HepG2 (cell line): ENCODE results near the gene GUK1. TPM values are rescaled to one million over a fixed set of nuclear protein-coding genes. Genes with fewer than 3 reads are reported as not detected.

Experiments used
- ATAC-seq: fragments of 200-7000 bp; cut with Tn5 transposase; 3 replicates; pipeline ENCODE4 v1.9.1; 2020; ENCODE audit warnings: mild to moderate bottlenecking, moderate library complexity
- BruUV-seq: library from RNA; stranded (reverse); fragments of 400-500 nt; replicated peaks from 2 replicates; lab custom pipeline; 2021; lab: Mats Ljungman, UMichigan
- CTCF ChIA-PET: fragments of 300-600 bp; formaldehyde crosslinking; extraction: SDS; loops from one replicate; lab custom pipeline; 2021; ENCODE audit warnings: low total read pairs, inconsistent platforms, low intra/inter-chr PET ratio; lab: Yijun Ruan, JAX
- POLR2A ChIA-PET: fragments of 350-600 bp; sonication (Branson Sonifier 250); formaldehyde crosslinking; loops from one replicate; lab custom pipeline; 2020; ENCODE audit warnings: antibody characterized with exemption, inconsistent platforms; lab: Yijun Ruan, JAX
- DNase-seq: peaks from one replicate; pipeline ENCODE4 v3.0.0-alpha.2; 2015; ENCODE audit warnings: low spot score
- FAIRE-seq: peaks from 3 replicates; lab custom pipeline; 2011; peaks lifted over from hg19 to GRCh38; lab: Jason Lieb, UNC
- H2AFZ ChIP-seq: one replicate; pipeline ENCODE4 v1.6.1; 2011; ENCODE audit warnings: low read length, inconsistent platforms
- H3K27ac ChIP-seq: fragments of 300-600 bp; 3 replicates; pipeline ENCODE4 v1.8.0; 2011; ENCODE audit warnings: mixed run types, mild to moderate bottlenecking, mixed read lengths, low read length, inconsistent platforms; ENCODE audit not compliant: insufficient read depth; ENCODE audit errors: extremely low read length
- H3K27me3 ChIP-seq, 2 experiments: fragments of 200-600 bp in 1 of 2; 2 replicates in 1 of 2; 3 replicates in 1 of 2; pipeline versions ENCODE4 v1.6.0 to v1.8.0; 2011; ENCODE audit warnings: low read length in 2 of 2, mild to moderate bottlenecking in 2 of 2, moderate library complexity in 2 of 2, inconsistent platforms in 1 of 2; ENCODE audit not compliant: insufficient read depth in 2 of 2, control insufficient read depth in 1 of 2
- H3K36me3 ChIP-seq, 2 experiments: fragments of 200-600 bp in 1 of 2; replicated peaks in 1 of 2; 2 replicates in 1 of 2; 3 replicates in 1 of 2; pipeline versions ENCODE4 v1.5.1 to v1.8.0; 2011; ENCODE audit warnings: low read length in 2 of 2, inconsistent platforms in 1 of 2; ENCODE audit not compliant: insufficient read depth in 2 of 2, control insufficient read depth in 1 of 2
- H3K4me1 ChIP-seq: 2 replicates; pipeline ENCODE4 v1.5.1; 2012; ENCODE audit warnings: low read length, inconsistent platforms; ENCODE audit not compliant: insufficient read depth
- H3K4me2 ChIP-seq: 2 replicates; pipeline ENCODE4 v1.6.0; 2011; ENCODE audit warnings: low read depth, low read length, inconsistent platforms
- H3K4me3 ChIP-seq, 3 experiments: fragments of 200-600 bp in 1 of 3; sonication (generic), shearing (Covaris generic) in 1 of 3; replicated peaks in 1 of 3; 2 replicates each; pipeline ENCODE4 v1.5.1; 2011 to 2016; ENCODE audit warnings: low read length in 3 of 3, inconsistent platforms in 2 of 3, low read depth in 2 of 3, mild to moderate bottlenecking in 2 of 3, control low read depth in 1 of 3, mixed read lengths in 1 of 3; ENCODE audit not compliant: insufficient read depth in 1 of 3
- H3K79me2 ChIP-seq: one replicate; pipeline ENCODE4 v1.6.1; 2011; ENCODE audit warnings: low read length, inconsistent platforms; ENCODE audit not compliant: insufficient read depth
- H3K9ac ChIP-seq: 2 replicates; pipeline ENCODE4 v1.6.0; 2011; ENCODE audit warnings: mild to moderate bottlenecking, low read depth, low read length, inconsistent platforms; ENCODE audit not compliant: insufficient read depth
- H3K9me3 ChIP-seq: 2 replicates; pipeline ENCODE4 v1.5.1; 2012; ENCODE audit warnings: mild to moderate bottlenecking, low read length
- H4K20me1 ChIP-seq: 2 replicates; pipeline ENCODE4 v1.6.0; 2011; ENCODE audit warnings: inconsistent platforms, mild to moderate bottlenecking, low read length, moderate library complexity; ENCODE audit not compliant: insufficient read depth
- ARID3A ChIP-seq: IDR thresholded peaks from 2 replicates; pipeline ENCODE4 v1.6.1; 2012; ENCODE audit warnings: low read depth, low read length, improper control_type of control experiment
- ATF1 ChIP-seq: IDR thresholded peaks from 2 replicates; pipeline ENCODE4 v1.6.1; 2016; ENCODE audit warnings: mild to moderate bottlenecking, control low read depth
- ATM ChIP-seq: fragments of 450-650 bp; IDR thresholded peaks from 2 replicates; pipeline ENCODE4 v1.7.1; 2017; ENCODE audit warnings: mild to moderate bottlenecking, borderline replicate concordance
- FOXO1 ChIP-seq: sonication (generic); formaldehyde crosslinking; IDR thresholded peaks from 2 replicates; pipeline ENCODE4 v1.4.0; 2020; ENCODE audit warnings: missing genetic modification reagents
- HDAC6 ChIP-seq: fragments of 200-600 bp; sonication (generic); IDR thresholded peaks from 2 replicates; pipeline ENCODE4 v1.7.0; 2017; ENCODE audit warnings: mild to moderate bottlenecking, antibody characterized with exemption, low read length, low read depth
- HES4 ChIP-seq: sonication (generic); formaldehyde crosslinking; IDR thresholded peaks from 2 replicates; pipeline ENCODE4 v1.9.0; 2021; ENCODE audit warnings: mild to moderate bottlenecking, missing genetic modification reagents, borderline replicate concordance
- HNF4A ChIP-seq: sonication (generic); formaldehyde crosslinking; IDR thresholded peaks from 2 replicates; pipeline ENCODE4 v1.4.0; 2020; ENCODE audit warnings: missing genetic modification reagents
- KDM2A ChIP-seq: sonication (generic); formaldehyde crosslinking; IDR thresholded peaks from 2 replicates; pipeline ENCODE4 v1.4.0; 2020; ENCODE audit warnings: low read depth, missing genetic modification reagents, borderline replicate concordance
- MEF2D ChIP-seq: sonication (generic); formaldehyde crosslinking; IDR thresholded peaks from 2 replicates; pipeline ENCODE4 v1.5.1; 2020; ENCODE audit warnings: mild to moderate bottlenecking, missing genetic modification reagents
- SNAPC4 ChIP-seq: sonication (generic); formaldehyde crosslinking; IDR thresholded peaks from 2 replicates; pipeline ENCODE4 v1.4.0; 2020; ENCODE audit warnings: mild to moderate bottlenecking, missing genetic modification reagents
- XRCC5 ChIP-seq: fragments of 200-400 bp; formaldehyde crosslinking; optimal IDR thresholded peaks from 2 replicates; pipeline ENCODE3; 2017; ENCODE audit warnings: mild to moderate bottlenecking, low read length
- ZFP41 ChIP-seq: sonication (generic); formaldehyde crosslinking; IDR thresholded peaks from 2 replicates; pipeline ENCODE4 v1.4.0; 2020; ENCODE audit warnings: mild to moderate bottlenecking, missing genetic modification reagents, borderline replicate concordance
- ZFP82 ChIP-seq: sonication (generic); formaldehyde crosslinking; IDR thresholded peaks from 2 replicates; pipeline ENCODE4 v1.5.1; 2020; ENCODE audit warnings: mild to moderate bottlenecking, missing genetic modification reagents, borderline replicate concordance
- ZKSCAN5 ChIP-seq: sonication (generic); formaldehyde crosslinking; IDR thresholded peaks from 2 replicates; pipeline ENCODE4 v1.5.1; 2020; ENCODE audit warnings: mild to moderate bottlenecking, missing genetic modification reagents
- ZMAT3 ChIP-seq: sonication (generic); formaldehyde crosslinking; conservative IDR thresholded peaks from 2 replicates; pipeline ENCODE4 v1.7.0; 2021; ENCODE audit warnings: missing genetic modification reagents
- ZNF264 ChIP-seq: sonication (generic); formaldehyde crosslinking; IDR thresholded peaks from 2 replicates; pipeline ENCODE4 v1.4.0; 2020; ENCODE audit warnings: missing genetic modification reagents
- ZNF451 ChIP-seq: sonication (generic); formaldehyde crosslinking; IDR thresholded peaks from 2 replicates; pipeline ENCODE4 v1.5.0; 2020; ENCODE audit warnings: mild to moderate bottlenecking, missing genetic modification reagents
- ZNF710 ChIP-seq: sonication (generic); formaldehyde crosslinking; IDR thresholded peaks from 2 replicates; pipeline ENCODE4 v1.5.0; 2020; ENCODE audit warnings: mild to moderate bottlenecking, missing genetic modification reagents, borderline replicate concordance
- WGBS: methylation state at CpG from one replicate; pipeline ENCODE4 v1.1.6; 2017; ENCODE audit warnings: low lambda C conversion rate; 5-methylcytosine and 5-hydroxymethylcytosine counted together
- in situ Hi-C: cut with HindIII; loops from 2 replicates; pipeline ENCODE4 v1.10.0; 2017; ENCODE audit warnings: low pct_unique_long_range_greater_than_20kb; ENCODE audit not compliant: extremely low pct_ligation_motif_present
- intact Hi-C: fragments of 100-400 bp; cut with micrococcal nuclease; formaldehyde crosslinking; loops from one replicate; pipeline ENCODE4 v1.10.0; 2022; ENCODE audit not compliant: unreplicated experiment
- polyA plus RNA-seq, 8 experiments: library from polyadenylated mRNA; depleted of rRNA in 3 of 8; stranded (reverse) in 7 of 8; unstranded in 1 of 8; fragments of >200 nt; fragmentation: Illumina TruSeq in 4 of 8; extraction: Trizol in 4 of 8; gene quantifications; 2 replicates each; pipeline versions ENCODE4 v1.2.1 to v1.2.3, GENCODE V29; 2011 to 2016; ENCODE audit warnings: low read depth in 4 of 8, missing spikeins in 1 of 8, mixed read lengths in 1 of 8; ENCODE audit not compliant: insufficient read depth in 1 of 8
- total RNA-seq, 5 experiments: library from RNA; depleted of rRNA; stranded (reverse); fragments of >200 nt; fragmentation: Illumina TruSeq; extraction: Trizol; gene quantifications; 2 replicates each; pipeline ENCODE4 v1.2.3, GENCODE V29; 2016; ENCODE audit warnings: low read depth in 1 of 5

Gene GUK1
- total and polyA plus RNA-seq, 2 of the 13 experiments (the other 11 are each of a cell fraction or from before 2014, with no cell fraction given), result 116 to 154 TPM

- Histone ChIP-seq H2AFZ (no peak overlapping the region), H3K4me1 (peaks cover 34% of the 10 kb centered on the region), H4K20me1 (no peaks in the 10 kb centered on the region), H3K9ac (no peak overlapping the region), H3K27ac (no peak overlapping the region), H3K27me3 (no peaks in the 10 kb centered on the region; a peak in 1 of 5 replicates), H3K4me2 (peak overlapping the region; percentile 9; the same call in 1 of the 2 replicates), H3K79me2 (no peaks in the 10 kb centered on the region), H3K36me3 (no peaks in the 10 kb centered on the region), H3K4me3 (no peak overlapping the region), H3K9me3 (peaks cover 21% of the 10 kb centered on the region)
- FAIRE-seq (peak; percentile 59), DNase-seq (peak; percentile 54), ATAC-seq (no peak)
- 22% methylated on average over 3 of the region's 3 CpGs for WGBS
- in situ Hi-C loops, result no loop called here
- ChIA-PET CTCF (no interaction called here), POLR2A (interaction anchor here (0.9 to 2.6 kb wide), 2 partner anchors 16 to 51 kb away, joined by 3 to 8 read pairs; partner anchors contain the start of gene IBA57)
- intact Hi-C loops, result no loop called here
- no TSS peak for BruUV-seq
- TF ChIP-seq ZFP82 (CRISPR knock-in tag) (no peak), HES4 (no peak), MEF2D (CRISPR knock-in tag) (peak; percentile 97), SNAPC4 (CRISPR knock-in tag) (no peak), ATF1 (CRISPR knock-in tag) (0 out of 2 replicates have a peak, but pooled peaks have one; percentile 15), ATM (no peak), KDM2A (no peak), ZKSCAN5 (CRISPR knock-in tag) (no peak), FOXO1 (CRISPR knock-in tag) (no peak), ARID3A (peak; percentile 32; the same call in 1 of the 2 replicates), ZNF451 (CRISPR knock-in tag) (no peak), HNF4A (CRISPR knock-in tag) (peak; percentile 26; the same call in 1 of the 2 replicates), HDAC6 (no peak), ZNF264 (CRISPR knock-in tag) (0 out of 2 replicates have a peak, but pooled peaks have one; percentile 22), XRCC5 (no peak), ZNF710 (CRISPR knock-in tag) (no peak), ZMAT3 (CRISPR knock-in tag) (no peak), ZFP41 (CRISPR knock-in tag) (no peak)
Observed at GRCh38 chr1:228114827-228115226, 25.3 kb upstream of the GUK1 start.
